ENCODE results near the gene MIS18A. TPM values are rescaled to one million over a fixed set of nuclear protein-coding genes. Genes with fewer than 3 reads are reported as not detected.

The MIS18A gene
- total RNA-seq, 5 donors from 2014 or later (not counting 1 experiment from before 2014, with no cell fraction given): 4.5 to 10.0 (median 9.5) TPM

DNA sequence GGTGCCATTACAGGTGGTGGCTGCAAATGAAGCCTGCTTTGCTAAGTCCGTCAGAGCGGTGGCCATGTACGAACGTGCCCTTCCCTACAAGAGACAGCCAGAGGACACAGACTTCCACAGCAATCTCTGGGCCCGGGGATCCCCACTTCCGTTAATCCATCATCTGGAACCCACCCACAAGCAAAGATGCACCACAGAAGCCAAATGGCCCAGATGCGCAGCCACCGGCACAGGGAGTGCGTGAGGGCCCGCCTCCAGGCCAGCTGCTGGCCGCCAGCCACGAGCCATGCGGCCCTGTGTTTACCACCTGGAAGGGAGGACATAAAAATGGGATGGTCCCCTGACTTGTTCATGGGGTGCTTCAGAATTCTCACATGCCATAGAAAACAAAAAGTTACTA lies 41.9 kb upstream of the MIS18A start:
- H3K4me1 ChIP-seq (ENCODE audit: control insufficient read depth in 1 of 2, extremely low read depth in 1 of 2, insufficient read depth in 2 of 2, low read length in 2 of 2): no peaks in the 10 kb centered on the region
- no peaks in the 10 kb centered on the region for H3K27me3 Mint-ChIP-seq
- ChIA-PET POLR2A (interaction anchor here in 1 of 2 donors (0.6 kb wide), 1 partner anchor 9 kb away, joined by 9 read pairs; no protein-coding TSS in a partner anchor), CTCF (no interaction called here)
- no peaks in the 10 kb centered on the region for H3K27me3 ChIP-seq (replicated peaks in 1 of 2; ENCODE audit: control insufficient read depth in 2 of 2, extremely low read depth in 1 of 2, insufficient read depth in 2 of 2, low read length in 1 of 2)
- H3K36me3 ChIP-seq (ENCODE audit: control insufficient read depth in 2 of 2, extremely low read depth in 1 of 2, insufficient read depth in 1 of 2, low read length in 1 of 2): peaks cover 25 to 97% of the 10 kb centered on the region in 2 donors
- no peak for DNase-seq
- H3K27ac ChIP-seq (ENCODE audit: low read length): no peak overlapping the region
- ATAC-seq (replicated peaks in 1 of 4): no peak
- H3K27ac Mint-ChIP-seq: no peak overlapping the region
- H3K4me3 Mint-ChIP-seq: no peak overlapping the region
- WGBS (ENCODE audit: insufficient coverage): 100% methylated on average over 6 of the region's 13 CpGs
- H3K36me3 Mint-ChIP-seq: peaks cover 76% of the 10 kb centered on the region
- no peak overlapping the region for H3K4me3 ChIP-seq (ENCODE audit: control insufficient read depth in 1 of 2, extremely low read depth in 1 of 2, low read length in 1 of 2)
- H3K9me3 Mint-ChIP-seq: no peaks in the 10 kb centered on the region
- H3K4me1 Mint-ChIP-seq: no peaks in the 10 kb centered on the region
- H3K9me3 ChIP-seq: no peaks in the 10 kb centered on the region

GRCh38 chr21:32320059-32320458 lies 41.2 kb upstream of the MIS18A start:
- ATAC-seq (replicated peaks in 1 of 4): no peak
- ChIA-PET POLR2A (no interaction called here), CTCF (no interaction called here)
- Mint-ChIP-seq H3K4me1 (no peaks in the 10 kb centered on the region), H3K27ac (no peak overlapping the region), H3K9me3 (no peaks in the 10 kb centered on the region), H3K4me3 (no peak overlapping the region), H3K36me3 (peaks cover 73% of the 10 kb centered on the region), H3K27me3 (no peaks in the 10 kb centered on the region)
- H3K4me3 ChIP-seq (ENCODE audit: control insufficient read depth in 1 of 2, extremely low read depth in 1 of 2, low read length in 1 of 2): no peak overlapping the region
- no peak overlapping the region for H3K27ac ChIP-seq (ENCODE audit: low read length)
- no peak for DNase-seq
- peaks cover 25 to 94% of the 10 kb centered on the region in 2 donors for H3K36me3 ChIP-seq (ENCODE audit: control insufficient read depth in 2 of 2, extremely low read depth in 1 of 2, insufficient read depth in 1 of 2, low read length in 1 of 2)
- no peaks in the 10 kb centered on the region for H3K27me3 ChIP-seq (replicated peaks in 1 of 2; ENCODE audit: control insufficient read depth in 2 of 2, extremely low read depth in 1 of 2, insufficient read depth in 2 of 2, low read length in 1 of 2)
- WGBS (ENCODE audit: insufficient coverage): 97% methylated on average over 6 of the region's 6 CpGs
- no peaks in the 10 kb centered on the region for H3K4me1 ChIP-seq (ENCODE audit: control insufficient read depth in 1 of 2, extremely low read depth in 1 of 2, insufficient read depth in 2 of 2, low read length in 2 of 2)
- no peaks in the 10 kb centered on the region for H3K9me3 ChIP-seq

DNA sequence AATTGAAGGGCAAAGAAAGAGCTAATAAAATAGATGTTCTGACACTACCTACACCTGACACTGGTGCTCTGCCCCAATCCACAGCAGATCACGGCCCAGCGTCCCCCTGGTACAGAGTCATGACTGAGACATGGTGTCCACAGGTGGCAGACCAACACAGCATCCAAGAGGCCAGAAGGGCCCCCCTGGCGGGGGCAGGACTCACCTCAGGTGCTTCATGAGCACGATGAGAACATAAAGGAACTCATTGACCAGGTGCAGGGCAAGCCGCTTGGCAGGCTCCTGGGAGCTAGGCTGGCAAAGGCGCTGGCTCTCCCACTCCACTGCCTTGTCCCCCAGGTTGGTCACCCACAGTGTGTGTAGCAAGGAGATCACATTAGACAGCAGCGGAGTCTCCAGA lies 40.2 kb upstream of the MIS18A start:
- no peak for ATAC-seq (replicated peaks in 1 of 4)
- Mint-ChIP-seq H3K27ac (no peak overlapping the region), H3K4me1 (no peaks in the 10 kb centered on the region), H3K27me3 (no peaks in the 10 kb centered on the region), H3K9me3 (no peaks in the 10 kb centered on the region), H3K36me3 (peaks cover 69% of the 10 kb centered on the region), H3K4me3 (no peak overlapping the region)
- no peaks in the 10 kb centered on the region for H3K9me3 ChIP-seq
- WGBS (ENCODE audit: insufficient coverage): 96% methylated on average over 7 of the region's 7 CpGs
- peaks cover 29 to 83% of the 10 kb centered on the region in 2 donors for H3K36me3 ChIP-seq (ENCODE audit: control insufficient read depth in 2 of 2, extremely low read depth in 1 of 2, insufficient read depth in 1 of 2, low read length in 1 of 2)
- POLR2A ChIA-PET: no interaction called here
- no peaks in the 10 kb centered on the region for H3K27me3 ChIP-seq (replicated peaks in 1 of 2; ENCODE audit: control insufficient read depth in 2 of 2, extremely low read depth in 1 of 2, insufficient read depth in 2 of 2, low read length in 1 of 2)
- no peak for DNase-seq
- H3K4me3 ChIP-seq (ENCODE audit: control insufficient read depth in 1 of 2, extremely low read depth in 1 of 2, low read length in 1 of 2): no peak overlapping the region
- no peaks in the 10 kb centered on the region for H3K4me1 ChIP-seq (ENCODE audit: control insufficient read depth in 1 of 2, extremely low read depth in 1 of 2, insufficient read depth in 2 of 2, low read length in 2 of 2)
- H3K27ac ChIP-seq (ENCODE audit: low read length): no peak overlapping the region
- CTCF ChIA-PET: no interaction called here

DNA sequence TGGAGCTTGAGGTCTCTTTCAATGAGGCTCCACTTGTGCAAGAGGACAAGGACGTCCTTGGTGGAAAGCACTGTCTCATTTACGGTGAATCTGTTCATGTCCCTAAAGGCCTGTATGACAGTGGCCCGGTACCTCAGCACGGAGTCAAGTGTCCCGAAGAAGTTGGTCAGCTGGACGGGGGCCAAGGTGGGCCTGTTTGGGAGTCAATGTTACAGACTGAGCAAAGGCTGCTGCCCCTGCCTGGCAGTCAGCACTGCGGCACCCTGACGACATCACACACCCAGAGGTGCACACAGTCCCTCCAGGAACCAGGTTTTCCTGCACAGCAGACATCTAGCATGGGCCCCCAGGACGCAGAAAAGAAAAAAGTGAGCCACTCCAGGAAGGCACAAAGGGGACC lies 38.9 kb upstream of the MIS18A start:
- H3K27me3 ChIP-seq (replicated peaks in 1 of 2; ENCODE audit: control insufficient read depth in 2 of 2, extremely low read depth in 1 of 2, insufficient read depth in 2 of 2, low read length in 1 of 2): no peaks in the 10 kb centered on the region

GRCh38 chr21:32316361-32317215 lies 37.7 kb upstream of the MIS18A start:
- Histone ChIP-seq H3K27me3 (replicated peaks in 1 of 2; ENCODE audit: control insufficient read depth in 2 of 2, extremely low read depth in 1 of 2, insufficient read depth in 2 of 2, low read length in 1 of 2) (no peaks in the 10 kb centered on the region), H3K36me3 (ENCODE audit: control insufficient read depth in 2 of 2, extremely low read depth in 1 of 2, insufficient read depth in 1 of 2, low read length in 1 of 2) (peaks cover 37 to 73% of the 10 kb centered on the region in 2 donors), H3K4me1 (ENCODE audit: control insufficient read depth in 1 of 2, extremely low read depth in 1 of 2, insufficient read depth in 2 of 2, low read length in 2 of 2) (no peaks in the 10 kb centered on the region), H3K4me3 (ENCODE audit: control insufficient read depth in 1 of 2, extremely low read depth in 1 of 2, low read length in 1 of 2) (no peak overlapping the region), H3K9me3 (no peaks in the 10 kb centered on the region), H3K27ac (ENCODE audit: low read length) (no peak overlapping the region)
- ChIA-PET POLR2A (no interaction called here), CTCF (interaction anchor here in 1 of 2 donors (0.6 kb wide), 1 partner anchor 423 kb away, joined by 3 read pairs; no protein-coding TSS in a partner anchor)
- no peaks in the 10 kb centered on the region for H3K27me3 Mint-ChIP-seq
- H3K27ac Mint-ChIP-seq: no peak overlapping the region
- H3K4me3 Mint-ChIP-seq: no peak overlapping the region
- no peaks in the 10 kb centered on the region for H3K4me1 Mint-ChIP-seq
- DNase-seq (no peak), ATAC-seq (replicated peaks in 1 of 4) (no peak)
- no peaks in the 10 kb centered on the region for H3K9me3 Mint-ChIP-seq
- WGBS (ENCODE audit: insufficient coverage): 93% methylated on average over 19 of the region's 22 CpGs
- H3K36me3 Mint-ChIP-seq: peaks cover 70% of the 10 kb centered on the region

More for the DNA sequence above, 38.9 kb upstream of the MIS18A start:
- no peak overlapping the region for H3K4me3 ChIP-seq (ENCODE audit: control insufficient read depth in 1 of 2, extremely low read depth in 1 of 2, low read length in 1 of 2)
- ATAC-seq (replicated peaks in 1 of 4): no peak
- H3K9me3 ChIP-seq: no peaks in the 10 kb centered on the region
- no peak overlapping the region for H3K27ac Mint-ChIP-seq
- CTCF ChIA-PET: no interaction called here
- no peaks in the 10 kb centered on the region for H3K4me1 Mint-ChIP-seq
- H3K27me3 Mint-ChIP-seq: no peaks in the 10 kb centered on the region
- H3K36me3 ChIP-seq (ENCODE audit: control insufficient read depth in 2 of 2, extremely low read depth in 1 of 2, insufficient read depth in 1 of 2, low read length in 1 of 2): peaks cover 30 to 76% of the 10 kb centered on the region in 2 donors
- DNase-seq: no peak
- 88% methylated on average over 9 of the region's 9 CpGs for WGBS (ENCODE audit: insufficient coverage)
- H3K9me3 Mint-ChIP-seq: no peaks in the 10 kb centered on the region
- no peak overlapping the region for H3K27ac ChIP-seq (ENCODE audit: low read length)
- H3K36me3 Mint-ChIP-seq: peaks cover 71% of the 10 kb centered on the region
- POLR2A ChIA-PET: no interaction called here
- H3K4me1 ChIP-seq (ENCODE audit: control insufficient read depth in 1 of 2, extremely low read depth in 1 of 2, insufficient read depth in 2 of 2, low read length in 2 of 2): no peaks in the 10 kb centered on the region
- H3K4me3 Mint-ChIP-seq: no peak overlapping the region

GRCh38 chr21:32315511-32316281 lies 36.8 kb upstream of the MIS18A start:
- 97% methylated on average over 13 of the region's 14 CpGs for WGBS (ENCODE audit: insufficient coverage)
- Histone ChIP-seq H3K4me3 (ENCODE audit: control insufficient read depth in 1 of 2, extremely low read depth in 1 of 2, low read length in 1 of 2) (no peak overlapping the region), H3K4me1 (ENCODE audit: control insufficient read depth in 1 of 2, extremely low read depth in 1 of 2, insufficient read depth in 2 of 2, low read length in 2 of 2) (no peaks in the 10 kb centered on the region), H3K36me3 (ENCODE audit: control insufficient read depth in 2 of 2, extremely low read depth in 1 of 2, insufficient read depth in 1 of 2, low read length in 1 of 2) (peaks cover 37 to 66% of the 10 kb centered on the region in 2 donors), H3K9me3 (no peaks in the 10 kb centered on the region), H3K27ac (ENCODE audit: low read length) (no peak overlapping the region), H3K27me3 (replicated peaks in 1 of 2; ENCODE audit: control insufficient read depth in 2 of 2, extremely low read depth in 1 of 2, insufficient read depth in 2 of 2, low read length in 1 of 2) (no peaks in the 10 kb centered on the region)
- Mint-ChIP-seq H3K4me1 (no peaks in the 10 kb centered on the region), H3K27me3 (no peaks in the 10 kb centered on the region), H3K9me3 (no peaks in the 10 kb centered on the region), H3K36me3 (peaks cover 64% of the 10 kb centered on the region), H3K4me3 (no peak overlapping the region), H3K27ac (no peak overlapping the region)
- no peak for DNase-seq
- ATAC-seq (replicated peaks in 1 of 4): no peak
- ChIA-PET POLR2A (no interaction called here), CTCF (interaction anchor here in 1 of 2 donors (0.6 kb wide), 1 partner anchor 424 kb away, joined by 3 read pairs; no protein-coding TSS in a partner anchor)
